Superior temporal gyrus (tissue), 1 donor: ENCODE results near the gene CRYGC.
"Not testable (repeated sequence)": the region's sequence is repeated elsewhere in the genome, so short reads cannot be mapped to it uniquely, and the experiment has no call there.

Experiments used
- DNase-seq: peaks from one replicate; pipeline ENCODE4 v3.0.0-alpha.2; 2016; ENCODE audit errors: extremely low spot score

The CRYGC gene

DNA sequence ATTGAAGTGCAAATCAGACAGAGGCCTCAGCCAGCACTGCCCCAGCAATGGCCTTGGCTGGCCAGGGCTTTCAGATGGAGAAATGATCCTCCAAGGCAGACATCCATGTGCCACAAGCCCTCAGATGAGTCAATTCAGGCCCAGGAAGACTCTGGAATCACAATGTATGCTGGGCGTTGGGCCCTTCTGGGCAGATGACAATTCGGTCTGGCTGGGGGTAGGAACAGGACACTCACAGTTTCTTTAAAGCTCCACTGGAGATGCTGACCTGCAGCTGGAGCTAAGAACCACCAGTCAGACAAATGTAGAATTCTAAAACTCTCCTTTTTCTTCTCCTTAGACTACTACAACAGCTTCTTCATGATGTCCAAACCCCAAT, 7.1 kb upstream of the CRYGC start:
- no peak for DNase-seq

DNA sequence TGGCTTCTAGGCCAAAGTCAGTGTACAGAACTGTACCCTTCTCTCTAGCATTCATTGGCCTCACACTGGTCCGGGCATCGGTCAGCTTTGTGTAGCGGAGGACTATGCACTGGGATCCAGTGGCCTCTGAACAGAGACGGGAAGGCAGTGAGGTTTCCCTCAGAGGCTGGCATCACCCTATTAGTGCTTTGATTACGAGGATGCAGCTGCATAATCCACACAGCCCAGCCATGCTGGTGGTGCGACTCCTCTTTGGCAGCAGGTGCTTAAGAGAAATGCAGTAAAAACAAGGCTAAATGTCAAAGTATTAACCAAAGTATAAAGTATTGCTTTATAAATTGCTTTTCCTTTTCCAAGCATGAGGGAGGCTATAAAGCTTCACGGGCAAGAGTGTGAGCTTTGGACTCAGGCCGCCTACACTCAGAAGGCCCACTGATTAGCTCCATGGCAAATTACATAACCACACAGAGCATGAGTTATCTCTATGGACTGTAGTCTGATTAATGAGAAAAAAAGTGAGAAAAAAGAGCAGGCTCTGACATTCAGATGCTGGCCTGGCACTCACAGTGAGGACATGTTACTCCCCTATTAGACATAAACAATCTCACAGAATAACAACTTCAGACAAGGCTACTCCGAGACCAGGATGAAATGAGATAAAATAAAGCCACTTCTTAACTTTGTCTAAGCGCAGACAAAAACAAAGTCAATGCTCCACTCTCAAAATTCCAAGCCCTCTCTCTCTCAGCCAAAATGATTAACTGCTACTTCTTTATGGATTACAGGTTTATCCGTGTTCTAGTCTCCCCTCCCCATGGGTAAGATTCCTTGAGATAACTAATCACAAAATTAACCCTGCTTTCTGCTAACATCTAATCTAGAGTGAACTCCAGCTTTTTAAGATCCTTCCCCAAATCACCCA, 6.4 kb upstream of the CRYGC start:
- no peak for DNase-seq

DNA sequence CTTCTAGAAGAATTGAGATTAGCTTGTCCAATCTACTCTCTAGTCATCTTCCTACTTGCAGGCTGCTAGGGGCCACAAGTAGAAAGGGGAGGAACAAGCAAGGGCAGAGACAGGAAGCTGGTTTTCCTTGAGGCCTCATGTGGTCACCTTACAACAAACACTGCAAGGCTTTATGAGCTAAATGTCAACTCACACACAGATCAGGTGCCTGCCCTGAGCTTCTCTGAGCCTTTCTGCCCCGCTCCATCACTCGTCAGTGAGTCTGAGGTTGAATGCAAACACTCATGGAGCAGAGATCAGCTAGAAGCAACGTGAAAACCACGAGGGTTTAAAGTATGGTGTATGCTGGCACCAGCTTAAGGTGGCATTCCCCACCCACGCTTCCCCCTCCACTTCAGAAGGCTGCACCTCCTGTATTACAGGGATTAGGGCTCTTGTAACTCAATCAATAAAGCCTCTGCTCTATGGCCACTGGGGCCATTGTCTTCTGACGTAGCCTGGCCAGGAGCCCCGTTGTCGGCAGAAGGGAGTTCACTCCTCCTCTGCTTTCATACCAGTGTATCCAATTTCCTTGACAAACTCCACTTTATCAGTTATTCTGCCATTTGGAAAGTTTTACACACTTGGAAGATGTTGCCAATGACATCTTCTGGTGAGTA, 5.4 kb upstream of the CRYGC start:
- DNase-seq = no peak

DNA sequence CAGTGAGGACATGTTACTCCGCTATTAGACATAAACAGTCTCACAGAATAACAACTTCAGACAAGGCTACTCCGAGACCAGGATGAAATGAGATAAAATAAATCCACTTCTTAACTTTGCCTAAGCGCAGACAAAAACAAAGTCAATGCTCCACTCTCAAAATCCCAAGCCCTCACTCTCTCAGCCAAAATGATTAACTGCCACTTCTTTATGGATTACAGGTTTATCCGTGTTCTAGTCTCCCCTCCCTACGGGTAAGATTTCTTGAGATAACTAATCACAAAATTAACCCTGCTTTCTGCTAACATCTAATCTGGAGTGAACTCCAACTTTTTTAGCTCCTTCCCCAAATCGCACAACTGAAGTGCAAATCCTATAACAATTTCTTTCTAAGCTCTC, 1.1 kb upstream of the CRYGC start:
- DNase-seq = no peak

- DNase-seq = no peak
Observed at GRCh38 chr2:208128136-208128535, 1.5 kb downstream of the CRYGC start.

DNA sequence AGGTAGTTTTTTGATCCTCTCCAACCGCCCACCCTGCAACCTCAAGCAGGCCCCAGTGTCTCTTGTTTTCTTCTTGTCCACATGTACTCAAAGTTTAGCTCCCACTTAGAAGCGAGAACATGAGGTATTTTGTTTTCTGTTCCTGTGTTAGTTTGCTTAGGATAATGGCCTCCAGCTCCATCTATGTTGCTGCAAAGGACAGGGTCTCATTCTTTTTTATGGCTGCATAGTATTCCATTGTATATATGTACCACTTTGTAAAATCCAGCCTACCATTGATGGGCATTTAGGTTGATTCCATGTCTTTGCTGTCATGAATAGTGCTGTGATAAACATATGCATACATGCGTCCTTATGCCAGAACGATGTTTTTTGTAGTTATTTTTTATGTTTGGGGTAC, 2.5 kb downstream of the CRYGC start:
- DNase-seq = no peak

GRCh38 chr2:208125251-208125650, 4.4 kb downstream of the CRYGC start:
- DNase-seq = no peak

DNA sequence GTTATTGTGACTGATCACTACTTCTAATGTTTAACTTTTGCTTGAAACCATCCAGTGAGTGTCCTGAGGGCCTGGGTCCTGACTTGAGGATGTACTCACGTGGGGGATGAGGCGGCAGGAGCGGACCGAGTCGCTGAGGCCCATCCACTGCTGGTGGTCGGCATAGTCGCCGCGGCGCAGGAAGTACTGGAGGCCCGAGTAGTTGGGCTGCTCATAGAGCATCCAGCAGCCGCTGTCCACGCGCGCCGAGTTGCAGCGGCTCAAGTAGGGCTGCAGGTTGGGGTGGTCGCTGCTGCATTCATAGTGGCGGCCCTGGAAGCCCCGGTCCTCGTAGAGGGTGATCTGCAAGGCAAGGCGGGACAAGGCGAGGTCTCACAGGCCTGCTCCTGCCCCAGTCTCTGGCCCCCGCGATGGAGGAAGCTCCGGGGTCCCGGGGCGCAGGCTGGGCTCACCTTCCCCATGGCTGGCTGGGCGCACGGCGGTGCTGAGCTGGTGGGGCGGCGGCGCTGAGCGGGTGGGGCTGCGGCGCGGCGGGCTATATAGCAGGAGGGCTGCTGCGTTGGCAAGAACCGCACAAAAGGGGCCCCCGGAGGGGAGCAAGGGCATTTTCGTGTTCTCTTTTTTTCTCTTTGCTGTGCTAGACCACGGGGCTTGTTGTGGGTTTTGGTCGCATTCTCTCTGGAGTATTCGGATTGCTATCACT, 5.5 kb downstream of the CRYGC start, which contains the start of gene CRYGD:
Gene CRYGD (minus strand): TSS at position 512 of the 703 bp plus-strand sequence. CDS start 51 bp downstream, at position 461.
- not testable (repeated sequence) for DNase-seq

GRCh38 chr2:208122248-208122647, 7.4 kb downstream of the CRYGC start:
- DNase-seq = no peak

- no peak for DNase-seq
Observed at GRCh38 chr2:208118918-208119317, 10.7 kb downstream of the CRYGC start.

DNA sequence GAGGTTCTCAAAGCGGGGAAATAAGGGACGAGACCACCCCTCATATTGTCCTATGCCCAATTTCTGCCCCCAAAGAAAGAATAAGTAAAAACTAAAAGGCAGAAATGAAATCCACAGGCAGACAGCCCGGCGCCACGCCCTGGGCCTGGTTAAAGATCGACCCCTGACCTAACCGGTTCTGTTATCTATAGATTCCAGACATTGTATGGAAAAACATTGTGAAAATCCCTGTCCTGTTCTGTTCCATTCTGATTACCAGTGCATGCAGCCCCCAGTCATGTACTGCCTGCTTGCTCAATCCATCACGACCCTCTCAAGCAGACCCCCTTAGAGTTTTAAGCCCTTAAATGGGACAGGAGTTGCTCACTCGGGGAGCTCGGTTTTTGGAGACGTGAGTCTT, 12.2 kb downstream of the CRYGC start:
- DNase-seq = not testable (repeated sequence)

GRCh38 chr2:208112969-208113368, 16.7 kb downstream of the CRYGC start:
- DNase-seq = no peak

DNA sequence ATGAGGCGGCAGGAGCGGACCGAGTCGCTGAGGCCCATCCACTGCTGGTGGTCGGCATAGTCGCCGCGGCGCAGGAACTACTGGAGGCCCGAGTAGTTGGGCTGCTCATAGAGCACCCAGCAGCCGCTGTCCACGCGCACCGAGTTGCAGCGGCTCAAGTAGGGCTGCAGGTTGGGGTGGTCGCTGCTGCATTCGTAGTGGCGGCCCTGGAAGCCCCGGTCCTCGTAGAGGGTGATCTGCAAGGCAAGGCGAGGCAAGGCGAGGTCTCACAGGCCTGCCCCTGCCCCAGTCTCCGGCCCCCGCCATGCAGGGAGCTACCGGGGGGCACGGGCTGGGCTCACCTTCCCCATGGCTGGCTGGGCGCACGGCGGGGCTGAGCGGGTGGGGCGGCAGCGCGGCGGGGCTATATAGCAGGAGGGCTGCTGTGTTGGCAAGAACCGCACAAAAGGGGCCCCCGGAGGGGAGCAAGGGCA, 17.3 kb downstream of the CRYGC start:
- not testable (repeated sequence) for DNase-seq

DNA sequence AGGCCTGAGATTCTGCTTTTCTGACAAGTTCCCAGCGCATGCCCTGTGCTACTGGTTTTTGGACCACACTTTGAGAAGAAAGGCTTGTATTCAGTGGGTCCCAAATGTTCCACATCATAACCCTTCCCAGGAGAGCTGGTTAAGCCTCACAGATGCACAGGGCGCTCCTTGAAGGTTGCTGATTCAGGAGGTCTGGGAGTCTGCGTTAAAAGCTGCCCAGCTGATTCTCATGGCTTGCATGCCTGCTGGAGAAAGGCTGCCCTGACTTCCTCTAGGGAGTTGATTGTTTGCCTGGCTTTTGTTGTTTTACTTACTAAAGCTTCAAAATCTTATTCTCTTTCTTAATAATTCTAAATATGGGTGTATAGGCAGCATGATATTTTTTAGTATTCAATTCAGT, 26.0 kb downstream of the CRYGC start:
- no peak for DNase-seq

GRCh38 chr2:208101716-208102631, 27.7 kb downstream of the CRYGC start:
- peak; percentile 78 for DNase-seq

- DNase-seq = no peak
Observed at GRCh38 chr2:208099682-208100470, 29.8 kb downstream of the CRYGC start.

DNA sequence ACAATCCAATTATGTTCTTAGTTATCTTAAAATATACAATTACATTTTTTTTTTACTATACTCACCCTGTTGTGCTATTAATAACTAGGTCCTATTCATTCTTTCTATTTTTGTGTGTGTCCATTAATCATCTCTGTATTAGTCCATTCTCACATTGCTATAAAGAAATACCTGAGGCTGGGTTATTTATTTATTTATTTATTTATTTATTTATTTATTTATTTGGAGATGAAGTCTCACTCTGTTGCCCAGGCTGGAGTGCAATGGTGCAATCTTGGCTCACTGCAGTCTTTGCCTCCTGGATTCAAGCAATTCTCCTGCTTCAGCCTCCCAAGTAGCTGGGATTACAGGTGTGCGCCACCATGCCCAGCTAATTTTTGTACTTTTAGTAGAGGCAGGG, 30.9 kb downstream of the CRYGC start:
- DNase-seq = not testable (repeated sequence)

GRCh38 chr2:208098267-208098666, 31.4 kb downstream of the CRYGC start:
- DNase-seq = no peak

GRCh38 chr2:208097801-208098200, 31.8 kb downstream of the CRYGC start:
- DNase-seq = no peak

- no peak for DNase-seq
Observed at GRCh38 chr2:208097313-208097712, 32.3 kb downstream of the CRYGC start.
